Putamen (tissue), 1 donor: ENCODE measurements around the gene RANBP17.

Source experiments
- DNase-seq: peaks from one replicate; pipeline ENCODE4 v3.0.0-alpha.2; 2016; ENCODE audit warnings: low spot score

RANBP17 gene

DNA sequence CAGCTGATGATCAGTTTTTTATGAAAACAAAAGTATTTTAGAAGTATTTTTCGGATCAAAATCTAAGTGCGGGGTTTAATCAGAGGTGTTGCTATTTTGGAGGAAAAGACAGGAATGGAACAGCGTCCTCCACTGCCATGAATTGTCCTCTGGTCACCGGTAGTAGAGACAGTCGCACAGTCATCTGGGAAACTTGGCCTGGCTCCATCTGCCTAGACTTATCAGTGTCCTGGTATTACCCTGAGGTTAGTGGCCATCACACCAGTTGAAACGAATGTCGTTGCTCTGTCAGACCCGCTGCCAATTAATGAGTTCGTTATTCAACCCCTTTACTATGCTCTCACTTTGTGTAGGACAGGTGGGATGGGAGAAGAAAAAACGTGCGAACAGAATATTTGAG, 455.4 kb downstream of the RANBP17 start:
- no peak for DNase-seq

DNA sequence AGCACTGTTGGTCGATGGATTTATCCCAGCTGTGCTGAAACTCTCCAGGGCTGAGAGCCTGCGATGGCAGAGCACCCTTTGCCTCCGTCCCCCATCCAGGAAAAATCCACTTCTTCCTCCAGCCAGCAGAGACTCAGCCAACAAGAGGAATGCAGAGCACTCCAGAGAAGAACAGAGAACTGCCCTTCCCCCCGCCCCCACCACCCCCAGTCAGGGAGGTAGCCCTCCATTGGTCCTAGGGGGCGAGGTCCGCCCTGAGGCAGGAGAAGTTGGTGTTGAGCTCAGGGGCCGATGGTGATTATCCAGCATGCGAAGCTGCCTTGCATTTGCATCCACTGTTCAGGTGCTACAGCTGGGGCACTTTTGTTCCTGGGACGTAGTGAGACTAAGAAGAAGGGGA, 456.2 kb downstream of the RANBP17 start:
- no peak for DNase-seq

DNA sequence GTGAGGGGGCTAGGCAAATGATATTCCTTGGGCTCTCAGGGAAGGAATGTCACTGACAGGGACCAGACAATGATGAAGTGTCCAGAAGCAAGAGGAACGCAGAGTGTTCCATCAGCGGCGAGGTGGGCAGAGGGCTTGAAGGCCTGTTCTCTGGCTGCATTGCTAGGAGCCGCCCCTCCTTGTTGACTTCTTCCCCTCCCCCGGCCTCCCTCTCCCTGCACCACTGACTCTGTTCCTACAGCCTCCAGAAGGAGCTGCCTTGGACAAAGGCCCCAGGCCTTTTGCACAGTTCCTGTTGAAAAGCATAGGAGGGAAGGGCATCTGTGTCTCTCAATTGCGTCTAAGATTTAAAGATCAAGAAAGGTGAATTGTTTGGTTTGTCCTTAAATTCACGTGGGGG, 459.6 kb downstream of the RANBP17 start:
- no peak for DNase-seq

DNA sequence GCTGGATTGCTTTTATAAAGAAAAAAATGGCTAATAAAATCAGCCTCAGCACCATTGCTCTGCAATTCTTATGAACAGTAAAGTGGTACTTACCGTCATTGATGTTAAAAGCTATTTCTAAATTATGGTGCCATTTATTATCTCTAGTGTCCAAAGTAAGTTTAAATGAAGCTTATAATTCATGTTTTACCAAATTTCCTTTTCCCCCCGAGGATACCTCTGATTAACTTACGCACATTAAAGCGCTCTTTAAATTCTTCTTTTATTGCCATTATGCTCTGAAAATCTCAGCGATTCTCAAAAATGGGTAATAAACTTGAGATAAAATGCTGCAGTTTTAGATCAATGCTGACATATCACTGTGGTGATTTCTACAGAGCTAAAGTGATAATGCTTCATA, 460.7 kb downstream of the RANBP17 start:
- DNase-seq: no peak

DNA sequence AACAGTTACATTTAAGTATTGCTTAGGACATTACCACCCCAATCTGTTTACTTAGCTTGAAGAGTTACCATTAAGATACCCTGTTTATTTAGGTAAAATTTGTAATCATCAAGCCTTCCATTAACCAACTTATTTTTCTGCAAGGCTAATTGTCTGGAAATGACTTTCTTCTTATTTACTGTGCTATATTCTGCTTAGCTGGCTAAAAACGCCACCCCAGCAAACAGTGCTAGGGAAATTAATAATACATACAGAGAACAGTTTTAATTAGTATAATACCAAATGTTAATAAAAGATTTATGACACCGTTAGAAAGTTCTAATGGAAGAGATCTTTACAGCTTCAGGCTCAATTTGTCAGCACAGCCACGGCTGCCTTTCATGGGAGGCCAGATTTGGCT, 461.2 kb downstream of the RANBP17 start:
- no peak for DNase-seq

DNA sequence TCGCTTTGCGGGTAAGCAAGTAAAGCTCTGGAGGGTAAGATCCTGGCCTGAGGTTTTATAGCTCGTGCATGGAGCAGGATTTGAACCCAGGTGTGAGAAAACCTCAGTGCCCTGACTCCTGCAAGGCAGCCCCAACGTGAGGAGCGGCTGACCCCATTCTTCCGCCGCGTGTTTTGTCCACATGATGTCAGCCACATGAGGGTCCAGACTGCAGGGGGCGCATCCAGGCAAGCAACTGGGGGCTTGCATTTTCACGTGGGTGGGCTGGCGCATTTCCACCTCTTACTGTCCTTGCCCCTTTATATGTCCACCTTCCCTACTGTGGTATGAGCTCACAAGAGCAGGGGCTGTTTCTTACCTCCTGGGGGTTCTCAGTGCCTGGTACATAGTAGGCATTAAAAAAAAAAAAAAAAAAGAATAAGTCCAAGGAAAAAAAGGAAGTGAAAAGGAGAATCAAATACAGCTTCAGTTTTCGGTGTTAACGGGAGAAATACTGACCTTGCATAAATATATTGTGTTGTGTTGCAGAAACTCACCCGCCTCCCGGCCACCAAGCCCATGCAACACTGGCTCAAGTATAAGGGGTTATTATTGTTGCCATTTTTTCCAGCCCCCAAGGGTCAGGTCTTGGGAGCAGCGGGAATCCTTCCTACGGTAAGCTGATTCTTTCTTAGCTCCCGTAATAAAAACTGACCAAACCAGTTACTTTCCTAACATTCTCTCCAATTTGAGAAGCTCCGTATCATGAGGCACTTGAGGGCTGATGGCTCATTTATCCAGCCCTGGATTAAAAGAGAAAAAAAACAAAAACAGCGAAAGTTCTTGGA, 462.2 kb downstream of the RANBP17 start:
- DNase-seq: no peak

DNA sequence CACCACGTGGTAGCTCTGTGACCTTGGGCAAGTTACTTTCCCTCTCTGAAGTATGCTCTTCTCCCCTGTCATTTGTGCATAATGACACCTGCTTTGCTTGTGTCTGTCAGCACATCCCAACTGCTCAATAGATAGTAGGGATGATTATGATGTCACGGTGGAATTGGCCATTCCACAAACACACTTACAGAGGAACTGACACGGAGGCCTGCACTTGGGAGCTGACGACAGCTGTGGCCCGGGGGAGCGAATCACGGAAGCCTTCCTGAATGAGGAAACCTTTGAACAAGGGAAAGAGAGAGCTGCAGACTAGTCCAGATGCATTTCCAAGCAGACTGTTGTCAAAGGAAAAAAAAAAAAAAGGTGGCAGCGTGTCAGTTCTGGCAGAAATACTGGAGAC, 468.2 kb downstream of the RANBP17 start:
- DNase-seq: no peak

DNA sequence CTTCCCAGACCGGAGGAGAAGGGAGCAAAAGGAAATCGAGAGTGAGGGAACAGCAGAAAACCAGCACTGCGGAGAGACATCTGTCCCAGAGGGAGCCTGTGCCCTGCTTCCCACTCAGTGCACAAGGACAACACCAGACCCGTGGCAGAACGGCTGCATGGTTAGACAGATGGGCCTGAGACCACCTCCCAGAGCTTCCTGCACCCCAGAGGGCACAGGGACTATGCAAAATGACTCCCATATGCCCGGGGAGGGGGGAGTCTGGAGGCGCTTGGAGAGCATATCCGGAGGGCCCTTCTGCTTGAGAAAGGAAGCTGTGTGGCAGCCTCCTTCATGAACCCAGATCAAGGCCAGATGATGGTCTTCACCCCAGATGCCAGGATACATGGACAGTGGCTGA, 473.8 kb downstream of the RANBP17 start:
- no peak for DNase-seq

DNA sequence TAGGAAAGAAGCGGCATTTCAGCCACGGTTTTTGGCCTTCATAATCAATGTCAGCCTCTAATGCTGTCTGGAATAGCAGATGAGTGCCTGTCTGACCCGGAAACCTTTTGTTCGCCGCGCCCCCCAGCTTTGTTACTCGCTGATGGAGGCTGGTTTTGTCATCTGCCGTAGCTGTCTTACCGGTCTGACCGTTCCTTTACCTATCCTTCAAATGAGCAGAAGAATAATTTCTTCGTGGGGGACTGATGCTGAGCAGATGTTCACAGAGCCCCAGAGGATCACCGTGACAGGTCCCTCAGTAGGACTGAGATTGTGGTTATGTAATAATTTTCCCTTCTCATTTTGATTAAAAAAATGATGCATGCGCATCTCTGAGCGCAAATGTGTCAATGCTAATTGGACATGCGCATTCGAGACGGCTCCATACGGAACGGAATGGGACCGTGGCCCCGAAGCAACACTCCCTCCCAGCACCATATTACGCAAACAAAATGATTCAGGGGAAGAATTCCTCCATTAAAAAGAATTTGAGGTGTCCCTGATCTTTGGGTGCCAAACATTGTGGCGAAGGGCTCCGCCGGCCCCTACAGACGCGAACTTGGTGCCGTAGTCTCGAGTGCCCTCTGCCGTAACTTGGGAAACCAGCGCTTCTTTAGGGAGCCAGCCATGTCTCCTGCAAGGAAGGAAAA, 474.8 kb downstream of the RANBP17 start:
- peak; percentile 42 for DNase-seq

DNA sequence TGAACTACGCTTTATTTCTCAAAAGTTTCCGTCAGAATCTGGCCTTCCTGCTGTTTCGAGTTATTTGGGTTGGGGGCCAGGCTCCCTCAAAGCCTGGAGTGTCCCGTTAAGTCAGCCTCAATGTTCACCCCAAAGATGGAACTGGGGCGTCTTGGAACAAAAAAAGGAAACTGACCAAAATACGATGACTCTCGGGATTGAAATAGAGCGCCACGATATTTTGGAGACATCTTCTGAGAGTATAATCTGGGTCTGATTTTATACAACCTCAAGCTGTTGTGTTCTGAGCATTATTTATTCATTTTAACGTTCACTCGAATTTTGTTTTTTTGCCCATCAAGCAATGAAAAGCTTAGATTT, 475.4 kb downstream of the RANBP17 start:
- DNase-seq: no peak

DNA sequence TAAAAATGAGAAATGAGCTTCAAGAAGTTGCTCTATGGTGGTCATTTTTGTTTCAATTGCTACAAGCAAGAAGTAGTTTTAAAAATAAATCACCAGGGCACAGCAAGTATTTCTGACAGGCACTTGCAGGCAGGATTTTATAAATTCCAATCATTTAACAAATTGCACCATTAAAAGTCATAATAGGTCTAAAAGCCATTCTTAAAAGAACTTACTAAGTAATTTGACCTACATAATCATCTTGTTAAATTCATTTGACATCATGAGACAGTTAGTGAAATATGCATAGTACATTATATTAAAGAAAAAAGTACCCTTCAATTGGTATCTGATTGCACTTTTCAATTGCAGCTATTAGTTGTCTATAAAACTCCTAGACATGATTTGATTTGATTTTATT, 478.2 kb downstream of the RANBP17 start:
- no peak for DNase-seq

DNA sequence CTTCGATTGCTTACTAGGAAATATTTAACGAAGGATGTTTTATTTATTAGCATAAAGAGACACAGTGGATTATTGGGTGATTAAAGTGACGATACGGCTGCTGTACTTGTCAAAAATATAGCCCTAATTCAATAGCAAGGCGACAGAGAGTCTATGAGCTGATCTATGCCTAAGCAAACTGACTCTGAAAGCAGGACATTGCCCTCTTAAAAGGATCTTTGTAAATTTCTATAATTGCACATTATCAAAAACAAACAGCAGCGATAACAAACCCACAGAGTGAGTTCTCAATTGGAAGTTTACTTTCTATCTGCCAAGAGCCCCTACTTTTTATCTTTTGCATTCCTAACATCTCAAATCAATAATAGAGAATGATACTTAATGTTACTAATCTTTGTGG, 478.7 kb downstream of the RANBP17 start:
- DNase-seq: no peak

DNA sequence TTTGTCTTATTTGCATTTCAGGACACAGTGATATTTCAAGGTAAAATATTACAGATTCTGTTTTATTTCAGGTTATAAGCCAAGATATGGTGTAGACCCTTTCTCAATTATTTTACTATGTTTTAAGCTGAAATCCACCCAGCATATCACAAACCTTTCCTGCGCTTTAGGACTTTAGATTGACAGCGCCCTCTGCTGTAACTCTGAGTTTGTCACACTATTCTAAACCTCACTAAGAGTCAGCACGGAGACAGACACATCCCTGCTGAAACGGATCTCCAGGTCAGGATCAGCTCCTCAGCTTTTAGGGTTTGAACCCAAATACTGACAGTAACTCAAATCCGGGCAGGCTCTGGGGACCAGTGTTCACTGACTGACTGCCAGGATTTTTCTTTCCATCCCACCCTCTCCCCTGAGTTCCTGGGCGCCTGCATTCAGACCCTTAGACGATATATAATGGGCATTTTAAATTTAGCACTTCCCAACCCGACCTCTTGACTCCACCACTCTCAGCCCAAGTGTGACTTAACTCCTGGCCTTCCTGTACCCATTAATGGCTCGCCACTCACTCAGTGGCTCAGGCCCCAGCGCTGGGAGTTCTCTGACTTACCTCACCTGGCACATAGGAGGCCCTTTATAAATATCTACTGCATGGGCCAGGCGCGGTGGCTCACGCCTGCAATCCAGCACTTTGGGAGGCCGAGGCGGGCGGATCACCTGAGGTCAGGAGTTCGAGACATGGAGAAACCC, 480.7 kb downstream of the RANBP17 start:
- peak; percentile 13 for DNase-seq

DNA sequence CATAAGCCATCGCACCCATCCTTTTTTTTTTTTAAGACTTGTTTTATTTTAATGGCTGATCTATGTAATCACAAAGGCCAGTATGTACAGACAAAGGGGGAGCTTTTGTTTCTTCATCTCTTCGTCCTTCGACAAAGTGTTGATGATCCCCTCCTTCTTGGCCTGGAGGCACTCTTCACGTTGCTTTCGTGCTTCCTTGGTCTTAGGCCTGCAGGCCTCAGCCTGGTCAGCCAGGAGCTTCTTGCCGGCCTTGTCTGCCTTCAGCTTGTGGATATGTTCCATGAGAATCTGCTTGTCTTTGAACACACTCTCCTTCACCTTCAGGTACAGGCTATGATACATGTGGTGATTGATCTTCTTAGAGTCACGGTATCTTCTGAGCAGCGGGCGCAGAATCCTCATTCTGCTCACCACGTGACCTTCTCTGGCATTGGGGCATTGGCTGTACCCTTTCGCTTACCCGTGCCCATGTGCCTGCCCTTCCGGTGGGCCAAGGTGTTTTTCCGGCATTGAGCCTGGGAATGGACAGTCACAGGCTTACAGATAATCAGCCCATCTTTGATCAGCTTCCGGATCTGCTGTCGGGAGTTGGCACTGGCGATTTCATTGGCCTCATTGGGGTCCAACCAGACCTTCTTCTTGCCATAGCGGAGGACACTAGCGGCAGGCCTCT, 483.3 kb downstream of the RANBP17 start:
- DNase-seq: no peak
